Measurements from ENCODE around the gene CHRNA4. TPM values are rescaled to one million over a fixed set of nuclear protein-coding genes. Genes with fewer than 3 reads are reported as not detected.
"Not testable (repeated sequence)": the region's sequence is repeated elsewhere in the genome, so short reads cannot be mapped to it uniquely, and the experiment has no call there.

Gene CHRNA4
- total and polyA plus RNA-seq, 5 experiments from 2014 or later, result not detected

GRCh38 chr20:63346131-63347080 is 14.7 kb downstream of the CHRNA4 start:
- peaks cover 0 to 2% (median 0%) of the 10 kb centered on the region in 4 donors for H3K4me1 Mint-ChIP-seq
- no peak overlapping the region for H3K4me3 Mint-ChIP-seq
- POLR2A ChIA-PET, result no interaction called here
- ATAC-seq (no peak), DNase-seq (no peak)
- H3K27me3 Mint-ChIP-seq, result peaks cover 6 to 11% (median 9%) of the 10 kb centered on the region in 5 donors
- no peaks in the 10 kb centered on the region for H3K36me3 Mint-ChIP-seq
- H3K27ac Mint-ChIP-seq, result no peak overlapping the region
- H3K9me3 Mint-ChIP-seq, result peaks cover 0 to 9% (median 0%) of the 10 kb centered on the region in 9 donors

- H3K4me3 Mint-ChIP-seq, result no peak overlapping the region
- ATAC-seq (no peak), DNase-seq (no peak)
- H3K9me3 Mint-ChIP-seq, result peaks cover 0 to 6% (median 0%) of the 10 kb centered on the region in 9 donors
- peaks cover 0 to 2% (median 0%) of the 10 kb centered on the region in 4 donors for H3K4me1 Mint-ChIP-seq
- no peaks in the 10 kb centered on the region for H3K36me3 Mint-ChIP-seq
- H3K27me3 Mint-ChIP-seq, result peaks cover 9 to 20% (median 16%) of the 10 kb centered on the region in 5 donors
- POLR2A ChIA-PET, result no interaction called here
- H3K27ac Mint-ChIP-seq, result no peak overlapping the region
These were observed 15.6 kb downstream of the CHRNA4 start for GRCh38 chr20:63345328-63346100.

GRCh38 chr20:63344616-63345327 is 16.4 kb downstream of the CHRNA4 start:
- no peaks in the 10 kb centered on the region for H3K36me3 Mint-ChIP-seq
- DNase-seq (no peak), ATAC-seq (no peak)
- H3K27me3 Mint-ChIP-seq, result peaks cover 9 to 22% (median 16%) of the 10 kb centered on the region in 5 donors
- peaks cover 0 to 2% (median 0%) of the 10 kb centered on the region in 4 donors for H3K4me1 Mint-ChIP-seq
- POLR2A ChIA-PET, result no interaction called here
- H3K4me3 Mint-ChIP-seq, result no peak overlapping the region
- H3K27ac Mint-ChIP-seq, result no peak overlapping the region
- H3K9me3 Mint-ChIP-seq, result no peaks in the 10 kb centered on the region

DNA sequence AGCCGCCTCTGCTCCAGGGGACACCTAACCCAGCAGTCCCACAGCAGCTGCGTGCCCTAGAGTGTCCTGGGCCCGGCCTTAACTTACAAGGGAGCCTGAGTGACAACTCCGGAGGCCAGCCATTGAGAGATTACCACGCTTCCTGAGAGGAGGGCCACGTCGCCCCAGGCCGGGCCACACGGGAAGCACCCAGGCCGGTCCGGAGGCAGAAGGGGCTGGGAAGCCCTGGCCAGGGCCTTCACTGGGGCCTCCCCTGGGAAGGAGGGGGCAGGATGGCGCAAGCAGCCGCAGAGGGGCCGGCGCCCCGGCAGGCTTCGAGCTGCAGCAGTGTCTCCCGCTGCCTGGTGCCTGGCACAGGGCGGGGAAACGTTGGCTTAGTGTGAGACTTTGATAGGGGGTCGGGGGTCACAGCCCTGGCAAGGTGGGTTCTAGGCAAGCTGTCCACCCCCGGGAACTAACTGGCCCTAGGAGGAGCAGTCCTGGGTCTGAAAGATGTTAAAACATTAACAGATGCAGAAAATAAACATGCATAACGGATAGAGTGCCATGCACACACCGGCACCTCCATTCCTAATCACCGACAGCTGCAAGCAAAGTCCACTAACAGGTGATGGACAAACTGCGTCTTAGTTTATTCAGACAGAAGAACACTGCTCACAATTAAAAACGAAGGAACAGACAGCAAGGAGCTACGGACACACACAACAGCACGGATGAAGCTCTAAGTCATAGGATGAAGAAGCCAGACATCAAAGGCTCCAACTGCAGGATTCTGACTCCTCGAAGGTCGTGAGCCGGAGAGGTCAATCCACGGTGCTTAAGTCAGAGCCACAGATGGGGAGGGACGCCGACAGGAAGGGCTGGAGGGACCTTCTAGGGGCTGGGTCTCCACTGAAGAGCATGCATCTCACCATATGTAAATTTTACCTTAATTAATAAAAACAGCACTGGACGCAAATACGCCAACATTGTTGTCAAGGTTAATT is 17.4 kb downstream of the CHRNA4 start:
- no peak for ATAC-seq

DNA sequence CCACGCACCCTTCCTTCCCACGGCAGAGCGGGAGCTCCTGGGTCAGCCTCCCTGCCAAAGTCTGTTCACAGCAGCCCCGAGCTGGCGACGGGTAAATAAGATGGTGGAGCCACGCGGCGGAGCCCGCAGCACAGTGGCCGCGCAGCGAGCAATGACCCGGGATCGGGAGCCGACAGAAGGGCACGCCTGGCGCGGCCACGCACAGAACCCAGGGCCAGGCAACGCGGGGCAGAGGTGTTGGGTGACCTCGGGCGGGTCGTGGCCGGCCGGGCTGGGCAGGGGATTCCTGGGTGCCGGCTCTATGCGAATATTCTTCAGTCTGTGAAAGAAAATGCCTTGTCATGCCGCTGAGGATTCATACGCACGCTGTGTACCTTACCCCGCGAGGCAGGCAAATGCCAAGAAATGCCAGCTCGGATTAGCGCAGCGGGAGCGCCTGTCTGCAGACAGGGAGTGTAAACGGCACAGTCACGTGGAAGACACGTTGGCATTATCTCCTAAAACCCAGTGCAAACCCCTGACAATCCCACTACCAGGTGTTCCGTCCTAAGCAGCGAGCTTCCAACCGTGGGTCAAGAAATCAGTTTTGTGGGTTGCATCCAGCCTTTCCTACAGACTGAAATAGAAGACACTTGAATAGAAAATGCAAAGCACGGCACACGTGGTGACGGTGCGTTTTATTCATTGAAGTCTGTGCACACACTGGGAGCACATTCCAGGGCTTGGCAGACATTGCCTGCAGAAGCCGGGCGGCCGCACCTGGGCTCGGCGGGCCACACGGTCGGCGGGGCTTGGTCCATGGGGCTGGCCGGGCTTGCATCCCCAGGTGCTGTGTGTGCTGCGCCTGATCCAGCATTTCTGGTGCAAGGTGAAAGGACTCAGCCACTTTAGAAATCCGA is 18.3 kb downstream of the CHRNA4 start:
- no peak overlapping the region for H3K27ac Mint-ChIP-seq
- no peak for ATAC-seq
- peaks cover 15 to 36% (median 19%) of the 10 kb centered on the region in 5 donors for H3K27me3 Mint-ChIP-seq
- H3K4me3 Mint-ChIP-seq, result no peak overlapping the region
- peaks cover 0 to 2% (median 0%) of the 10 kb centered on the region in 9 donors for H3K9me3 Mint-ChIP-seq
- H3K4me1 Mint-ChIP-seq, result peaks cover 0 to 2% (median 0%) of the 10 kb centered on the region in 4 donors
- H3K36me3 Mint-ChIP-seq, result no peaks in the 10 kb centered on the region
- DNase-seq, result no peak
- POLR2A ChIA-PET, result interaction anchor here (0.6 kb wide), 1 partner anchor 385 kb away, joined by 3 read pairs; no protein-coding TSS in a partner anchor

More for the DNA sequence above, 17.4 kb downstream of the CHRNA4 start:
- Mint-ChIP-seq H3K36me3 (no peaks in the 10 kb centered on the region), H3K9me3 (peaks cover 0 to 2% (median 0%) of the 10 kb centered on the region in 9 donors), H3K27me3 (peaks cover 9 to 26% (median 17%) of the 10 kb centered on the region in 5 donors), H3K4me1 (peaks cover 0 to 2% (median 0%) of the 10 kb centered on the region in 4 donors), H3K27ac (no peak overlapping the region), H3K4me3 (no peak overlapping the region)
- POLR2A ChIA-PET, result no interaction called here
- DNase-seq, result no peak

GRCh38 chr20:63340158-63340688 is 20.9 kb downstream of the CHRNA4 start:
- H3K27ac Mint-ChIP-seq, DNase-seq, H3K36me3 Mint-ChIP-seq, H3K4me1 Mint-ChIP-seq, POLR2A ChIA-PET, ATAC-seq, H3K4me3 Mint-ChIP-seq, H3K9me3 Mint-ChIP-seq: not testable (repeated sequence)
- peaks cover 26 to 60% (median 36%) of the 10 kb centered on the region in 5 donors for H3K27me3 Mint-ChIP-seq

DNA sequence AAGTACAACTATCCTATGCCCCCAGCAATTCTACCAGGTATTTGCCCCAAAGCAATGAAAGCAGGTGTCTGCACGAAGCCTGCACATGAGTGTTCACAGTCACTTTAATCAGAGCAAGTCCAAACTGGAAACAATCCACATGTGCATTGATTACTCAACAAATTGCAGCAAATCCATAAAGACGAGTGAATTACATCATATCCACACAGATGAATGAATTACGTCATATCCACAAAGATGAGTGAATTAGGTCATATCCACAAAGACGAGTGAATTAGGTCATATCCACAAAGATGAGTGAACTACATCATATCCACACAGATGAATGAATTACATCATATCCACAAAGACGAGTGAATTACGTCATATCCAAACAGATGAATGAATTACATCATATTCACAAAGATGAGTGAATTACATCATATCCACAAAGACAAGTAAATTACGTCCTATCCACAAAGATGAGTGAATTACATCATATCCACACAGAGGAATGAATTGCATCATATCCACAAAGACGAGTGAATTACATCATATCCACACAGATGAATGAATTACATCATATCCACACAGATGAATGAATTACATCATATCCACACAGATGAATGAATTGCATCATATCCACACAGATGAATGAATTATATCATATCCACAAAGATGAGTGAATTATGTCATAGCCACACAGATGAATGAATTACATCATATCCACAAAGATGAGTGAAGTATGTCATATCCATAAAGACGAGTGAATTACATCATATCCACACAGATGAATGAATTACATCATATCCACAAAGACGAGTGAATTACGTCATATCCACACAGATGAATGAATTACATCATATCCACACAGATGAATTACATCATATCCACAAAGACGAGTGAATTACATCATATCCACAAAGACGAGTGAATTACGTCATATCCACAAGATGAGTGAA is 21.7 kb downstream of the CHRNA4 start:
- H3K4me1 Mint-ChIP-seq, DNase-seq, POLR2A ChIA-PET, ATAC-seq, H3K36me3 Mint-ChIP-seq, H3K4me3 Mint-ChIP-seq, H3K27ac Mint-ChIP-seq, H3K9me3 Mint-ChIP-seq: not testable (repeated sequence)
- peaks cover 26 to 62% (median 40%) of the 10 kb centered on the region in 5 donors for H3K27me3 Mint-ChIP-seq

DNA sequence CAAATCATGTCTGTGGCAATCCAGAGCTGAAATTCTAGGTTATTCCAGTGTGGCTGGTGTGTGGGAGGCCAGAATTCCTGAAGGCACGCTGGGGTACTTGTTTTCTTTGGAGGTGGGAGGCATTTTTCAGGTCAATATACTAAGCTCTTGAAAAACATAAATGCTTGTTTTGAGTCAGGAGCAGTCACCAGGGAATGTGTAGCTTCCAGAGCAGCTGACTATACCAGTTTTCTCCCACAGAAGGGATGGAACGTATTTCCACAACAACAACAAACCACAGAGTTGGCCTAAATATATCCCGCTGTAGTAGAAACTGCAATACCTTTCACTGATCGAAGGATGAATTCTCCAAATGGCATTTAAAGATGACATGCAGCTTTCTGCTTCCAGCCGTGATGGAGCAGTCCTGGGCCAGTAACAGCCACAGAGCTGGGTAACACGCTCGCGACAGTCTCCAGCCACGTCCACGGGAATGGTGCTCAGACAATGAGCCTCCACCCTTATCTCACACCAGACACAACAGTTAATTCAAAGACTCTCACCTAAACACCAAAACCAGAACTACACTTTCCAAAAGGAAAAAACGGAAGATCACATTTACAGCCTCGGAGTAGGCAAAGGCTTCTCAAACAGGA is 23.2 kb downstream of the CHRNA4 start:
- no peak for ATAC-seq
- POLR2A ChIA-PET, result no interaction called here
- Mint-ChIP-seq H3K4me3 (no peak overlapping the region), H3K4me1 (peaks cover 0 to 2% (median 0%) of the 10 kb centered on the region in 4 donors), H3K27me3 (peaks cover 27 to 77% (median 44%) of the 10 kb centered on the region in 5 donors), H3K36me3 (no peaks in the 10 kb centered on the region), H3K27ac (no peak overlapping the region), H3K9me3 (peaks cover 0 to 2% (median 0%) of the 10 kb centered on the region in 9 donors)
- no peak for DNase-seq

GRCh38 chr20:63336232-63336752 is 24.9 kb downstream of the CHRNA4 start:
- Mint-ChIP-seq H3K36me3 (peaks cover 0 to 7% (median 0%) of the 10 kb centered on the region in 3 donors), H3K27me3 (peaks cover 22 to 73% (median 48%) of the 10 kb centered on the region in 5 donors), H3K4me1 (no peaks in the 10 kb centered on the region), H3K4me3 (no peak overlapping the region), H3K9me3 (peaks cover 0 to 10% (median 6%) of the 10 kb centered on the region in 9 donors), H3K27ac (no peak overlapping the region)
- no peak for ATAC-seq
- DNase-seq, result no peak
- POLR2A ChIA-PET, result no interaction called here

Data from naive thymus-derived CD8-positive, alpha-beta T cell (primary cell).